GM21528 (cell line): ENCODE measurements around the gene FHIT.

Experiments
- ATAC-seq: cut with Tn5 transposase; IDR thresholded peaks from one replicate; pipeline ENCODE4 v1.9.1; 2021; ENCODE audit warnings: mild to moderate bottlenecking, moderate library complexity; ENCODE audit not compliant: unreplicated experiment, low FRiP score

FHIT gene

DNA sequence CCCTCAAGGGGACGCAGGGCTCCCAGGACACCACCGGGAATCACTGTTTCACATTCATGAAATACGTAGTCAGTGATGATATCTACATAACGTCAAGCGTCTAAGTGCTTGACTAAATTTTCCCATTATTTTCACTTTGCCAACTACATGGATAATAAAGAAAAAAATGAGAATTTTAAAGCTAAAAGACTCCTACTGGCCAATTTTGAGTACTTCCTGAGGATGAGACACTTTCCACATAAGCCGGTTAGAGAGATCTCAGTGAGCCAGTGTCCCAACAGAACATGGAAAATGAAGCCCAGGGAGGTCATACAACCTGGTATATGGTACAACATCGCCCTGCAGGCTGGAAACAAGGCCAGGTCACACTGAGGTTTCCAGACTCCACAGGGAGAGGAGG is 928.1 kb downstream of the FHIT start:
- ATAC-seq, result no peak

DNA sequence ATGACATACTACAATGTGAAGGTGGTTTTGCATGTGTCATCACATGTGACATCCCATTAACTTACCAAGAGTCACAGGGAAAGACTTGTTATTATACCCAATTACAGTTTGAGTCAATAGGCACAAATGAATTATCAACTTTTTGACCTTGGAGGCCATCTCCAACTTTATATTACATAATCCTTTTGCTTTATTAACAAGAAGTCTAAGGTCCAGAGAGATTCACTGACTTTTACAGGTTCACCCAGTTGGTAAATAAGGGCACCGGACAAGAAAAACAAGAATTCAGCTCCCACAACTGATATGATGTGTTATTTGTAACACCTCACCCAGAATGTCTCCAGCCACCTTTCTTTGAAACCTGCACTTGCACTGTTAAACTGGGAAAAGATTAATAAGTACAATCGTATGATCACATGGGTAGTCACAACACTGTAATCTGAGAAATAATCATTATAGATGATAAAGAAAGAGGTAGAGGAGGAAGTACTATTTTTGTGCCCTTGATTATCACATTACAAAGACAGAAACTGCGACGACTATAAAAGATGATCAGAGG is 928.9 kb downstream of the FHIT start:
- ATAC-seq, result no peak

DNA sequence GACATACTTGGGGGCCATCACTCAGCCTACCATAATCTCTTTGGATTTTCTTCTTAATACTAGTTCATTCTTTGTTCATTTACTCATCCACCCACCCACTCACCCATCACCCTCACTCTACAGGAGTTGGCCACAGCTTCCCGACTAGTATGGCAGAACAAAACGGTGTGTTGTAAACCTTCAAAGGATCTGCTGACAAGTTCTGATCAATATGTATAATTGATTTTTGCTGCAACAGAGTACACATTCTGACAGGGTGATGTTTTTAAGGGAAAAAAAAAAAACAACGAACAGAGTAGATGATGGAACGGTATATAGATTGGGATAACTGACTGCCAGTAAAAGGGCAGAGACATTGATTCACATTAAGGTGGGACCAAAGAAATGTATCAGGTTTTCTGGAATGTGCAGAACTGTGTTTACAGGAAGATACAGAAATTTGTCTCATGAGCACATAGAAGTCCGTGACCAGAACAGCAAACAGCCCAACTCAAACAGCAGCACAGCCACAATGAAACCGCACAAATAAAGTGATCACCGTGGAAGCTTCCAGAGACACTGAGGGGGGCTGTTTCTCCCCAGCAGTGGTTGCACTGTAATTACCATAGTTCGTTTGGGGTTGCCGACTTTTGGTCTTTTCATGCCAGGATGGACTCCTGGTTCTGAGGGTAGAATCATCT is 931.9 kb downstream of the FHIT start:
- no peak for ATAC-seq

DNA sequence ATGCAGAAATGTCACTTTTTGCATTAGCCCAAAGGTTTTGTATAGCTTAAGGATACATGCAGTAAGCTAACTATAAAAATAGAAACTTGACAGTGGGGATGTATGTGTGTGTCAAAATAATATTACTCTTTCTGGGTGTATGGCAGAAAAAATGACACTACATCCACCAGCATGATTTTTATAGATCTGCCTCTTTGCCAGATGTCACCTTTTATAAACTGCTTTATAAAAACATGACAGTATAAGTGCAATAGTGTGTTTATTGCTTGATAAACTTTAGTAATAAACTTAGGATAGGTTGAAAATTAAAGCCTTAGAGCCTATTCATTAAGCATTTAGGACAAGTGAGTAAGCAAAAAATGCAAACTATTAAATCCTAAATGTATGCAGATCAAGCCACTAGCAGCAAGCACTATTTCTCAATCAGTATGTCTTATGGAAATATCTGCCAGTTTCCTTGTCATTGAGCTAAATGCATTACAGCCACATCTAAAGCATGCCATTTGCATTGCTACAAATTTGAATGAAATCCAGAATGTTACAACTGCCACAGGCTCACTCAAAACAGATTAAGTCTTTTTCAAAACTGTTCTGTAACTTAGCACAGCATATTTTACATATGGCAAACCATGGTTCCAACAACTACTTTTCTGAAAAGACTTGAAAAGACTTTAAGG is 935.0 kb downstream of the FHIT start:
- ATAC-seq, result no peak

DNA sequence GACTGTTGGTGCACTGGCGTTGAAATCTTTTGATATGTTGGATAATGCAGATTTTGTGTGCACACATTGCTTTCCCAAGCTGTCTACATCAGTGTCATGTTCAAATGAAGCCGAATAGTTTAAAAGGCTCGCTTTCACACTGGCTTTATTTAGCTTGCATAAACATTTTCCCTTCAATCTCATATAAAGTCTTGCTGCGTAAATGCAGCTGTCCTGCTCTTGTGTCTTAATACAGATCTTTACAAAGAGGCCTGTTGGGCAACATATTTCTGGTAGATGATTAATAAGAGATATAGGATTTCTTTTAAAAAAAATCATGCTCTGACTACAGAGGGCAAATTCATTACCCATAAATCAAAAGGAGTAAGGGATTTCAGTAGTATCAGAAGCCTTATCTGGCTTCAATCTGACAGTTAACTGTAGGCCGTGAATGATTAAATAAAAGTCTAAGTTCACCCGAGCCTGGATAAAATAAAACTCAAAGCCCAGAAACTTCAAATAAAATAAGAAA is 937.2 kb downstream of the FHIT start:
- ATAC-seq, result no peak

DNA sequence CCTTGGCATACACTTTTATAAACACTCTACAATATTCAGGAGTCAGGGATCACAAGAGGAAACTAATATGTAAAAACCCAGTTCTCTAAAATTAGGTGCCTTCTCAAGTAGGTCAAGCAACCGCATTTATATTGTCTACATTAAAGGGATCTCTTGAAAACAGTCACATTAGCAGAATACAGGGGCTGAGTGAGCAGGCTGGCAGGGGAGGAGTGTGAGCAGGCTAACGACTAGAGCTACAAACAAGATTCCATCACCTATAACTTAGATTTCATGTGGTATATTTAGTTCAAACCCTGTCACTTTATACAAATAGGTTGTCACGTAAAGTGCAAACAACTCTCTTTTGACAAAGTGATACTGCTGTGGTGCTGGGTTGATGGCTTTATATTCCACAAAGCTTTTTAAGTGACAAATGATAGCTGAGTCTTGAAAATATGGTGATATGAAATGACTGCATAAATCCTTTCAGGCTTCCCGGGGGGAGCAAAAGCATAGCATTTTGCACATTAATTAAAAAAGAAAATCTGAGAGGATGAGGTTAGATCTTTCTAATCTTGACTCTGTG is 937.9 kb downstream of the FHIT start:
- ATAC-seq, result no peak

DNA sequence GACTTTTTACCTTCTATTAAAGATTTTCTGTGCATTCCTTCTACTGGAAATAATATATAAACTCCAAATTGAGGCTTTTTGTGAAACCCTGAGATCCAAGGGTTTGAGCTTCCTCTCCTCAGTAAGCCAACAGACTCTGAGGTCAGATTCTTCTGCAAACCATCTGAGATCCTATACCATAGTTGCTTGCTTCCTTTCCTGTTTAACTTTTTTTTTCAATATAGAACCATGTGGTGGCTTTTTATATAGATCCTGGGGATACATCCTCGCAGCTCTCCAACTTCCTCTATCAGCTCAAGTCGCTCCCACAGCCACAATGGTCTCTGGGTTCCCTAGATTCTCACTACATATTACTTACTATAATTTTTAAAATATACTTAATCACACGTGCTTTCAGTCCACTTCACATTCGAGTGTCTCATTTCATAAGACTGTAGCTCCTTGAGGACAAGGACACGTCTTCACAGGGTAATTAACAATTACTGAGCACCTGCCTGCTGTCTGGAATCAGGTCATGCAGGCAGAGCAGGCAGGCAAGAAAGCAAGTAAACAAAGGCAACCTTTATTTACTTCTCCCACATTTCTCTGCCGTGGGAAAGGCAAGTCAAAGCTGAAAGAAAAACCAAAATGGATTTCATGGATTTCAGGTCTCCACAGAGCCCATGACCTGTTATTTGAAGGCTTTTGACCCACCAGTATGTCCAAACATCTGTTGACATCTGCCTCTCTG is 941.5 kb downstream of the FHIT start:
- no peak for ATAC-seq

DNA sequence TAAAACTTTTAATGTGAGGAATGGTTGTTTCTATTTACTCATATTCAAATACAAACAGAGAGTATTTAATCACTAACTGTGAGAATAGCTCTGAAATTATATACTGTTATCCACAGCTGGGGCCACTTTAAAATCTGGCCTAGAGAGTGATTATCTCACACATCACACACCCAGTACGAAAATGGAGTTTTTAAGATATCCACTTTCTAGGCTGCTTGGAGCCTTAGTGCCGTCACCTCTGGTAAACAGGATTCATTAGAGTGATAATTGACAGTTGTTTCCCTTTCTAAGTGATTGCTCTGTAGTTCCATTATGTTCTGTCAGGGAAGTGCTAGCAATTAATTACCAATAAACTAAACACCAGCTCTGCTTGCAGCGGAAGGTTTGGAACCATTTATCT is 942.4 kb downstream of the FHIT start:
- ATAC-seq, result no peak

DNA sequence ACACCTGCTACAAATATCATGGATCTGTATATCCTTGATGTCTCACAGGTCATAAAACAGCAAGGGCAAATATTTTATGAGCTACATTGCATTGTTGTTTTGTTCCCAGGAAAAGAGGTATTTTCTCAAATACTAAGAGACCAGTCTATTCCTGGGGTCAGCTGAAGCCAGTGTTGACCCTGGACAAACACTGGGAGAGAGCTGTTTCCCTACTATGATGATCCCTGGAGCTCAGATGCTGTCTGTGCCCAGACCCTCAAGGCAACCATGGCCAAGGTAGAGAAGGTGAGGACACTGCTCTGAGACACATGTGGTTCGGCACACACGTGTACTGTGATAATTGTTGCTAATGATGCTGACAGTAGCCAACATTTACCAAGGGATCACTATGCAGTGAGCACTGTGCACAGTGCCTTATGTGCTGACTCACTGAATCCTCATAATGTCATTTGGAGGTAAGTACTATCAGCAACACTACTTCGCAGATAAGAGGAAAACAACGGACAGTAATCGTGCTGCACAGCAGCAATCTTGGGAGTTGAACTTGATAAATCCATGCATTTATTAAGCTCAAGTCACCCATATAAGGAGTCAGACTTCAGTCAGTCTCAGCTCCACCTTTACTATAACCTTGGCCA is 943.6 kb downstream of the FHIT start:
- ATAC-seq, result no peak

DNA sequence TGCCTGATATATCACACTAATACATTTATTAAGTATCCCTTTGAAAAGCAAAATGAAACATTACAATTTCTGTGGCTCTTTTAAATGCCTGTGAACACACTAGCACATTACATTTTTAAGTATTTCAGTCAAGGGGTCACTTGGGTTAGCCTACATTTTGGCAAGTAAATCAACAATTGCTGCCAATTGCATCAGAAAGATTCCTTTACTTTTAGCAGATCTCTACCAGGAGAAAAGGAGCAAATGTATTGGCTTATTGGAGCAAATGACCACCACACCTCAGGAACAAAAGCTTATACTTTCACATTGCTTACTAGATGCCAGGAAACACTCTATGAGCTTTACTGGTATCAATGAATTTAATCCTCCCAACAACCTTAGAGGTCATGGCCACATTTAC is 947.1 kb downstream of the FHIT start:
- no peak for ATAC-seq

DNA sequence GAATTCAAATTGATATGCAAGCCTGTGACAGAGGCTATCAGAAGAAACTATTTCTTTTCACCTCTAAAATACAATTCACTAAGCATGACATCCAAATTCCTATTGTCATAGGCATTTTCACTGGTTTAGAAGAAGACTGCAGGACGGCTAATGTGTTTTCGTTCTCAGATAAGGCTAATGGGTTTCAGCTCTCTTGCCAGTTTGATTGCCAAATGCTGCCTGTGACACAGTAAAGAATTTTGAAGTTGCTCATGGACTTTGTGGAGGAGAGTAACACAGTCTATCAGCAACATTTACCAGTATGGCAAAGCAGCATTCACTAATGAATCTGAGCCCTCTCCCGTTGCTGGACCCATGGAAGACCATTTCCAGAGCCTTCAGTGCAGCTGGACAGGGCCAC is 948.1 kb downstream of the FHIT start:
- ATAC-seq, result no peak

DNA sequence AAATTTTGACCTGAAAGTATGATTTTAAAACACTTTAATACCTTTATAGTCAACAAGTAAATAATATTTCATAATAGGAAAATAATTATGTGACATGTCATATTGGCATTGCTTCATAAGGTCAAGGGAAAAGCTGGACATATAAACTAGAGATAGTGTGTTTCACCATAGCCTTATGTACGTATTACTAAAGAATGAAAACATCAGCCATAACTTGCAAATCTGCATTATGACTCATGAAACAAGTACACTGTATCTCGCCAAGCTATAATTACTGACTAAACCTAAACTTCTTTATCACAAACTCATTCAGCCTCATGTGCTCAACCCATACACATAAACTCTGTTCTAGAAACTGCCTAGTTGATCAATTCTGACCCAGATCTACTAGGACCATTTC is 950.1 kb downstream of the FHIT start:
- no peak for ATAC-seq

DNA sequence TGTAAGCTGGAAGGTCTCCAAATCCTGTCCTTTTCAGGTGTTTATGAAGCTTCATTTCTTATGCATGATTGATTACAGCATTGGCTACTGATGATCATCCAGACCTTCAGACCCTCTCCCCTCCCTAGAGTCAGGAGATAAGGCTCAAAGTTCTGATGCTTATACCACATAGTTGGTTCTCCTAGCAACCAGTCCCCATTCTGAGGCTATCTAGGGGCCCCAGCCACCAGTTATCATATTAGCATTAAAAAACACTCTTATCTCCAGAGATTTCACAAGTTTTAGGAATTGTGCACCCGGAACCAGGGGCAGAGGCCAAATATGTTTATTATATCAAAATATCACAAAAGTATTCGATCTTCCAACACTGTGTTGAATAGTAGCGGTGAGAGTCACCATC is 953.1 kb downstream of the FHIT start:
- no peak for ATAC-seq

DNA sequence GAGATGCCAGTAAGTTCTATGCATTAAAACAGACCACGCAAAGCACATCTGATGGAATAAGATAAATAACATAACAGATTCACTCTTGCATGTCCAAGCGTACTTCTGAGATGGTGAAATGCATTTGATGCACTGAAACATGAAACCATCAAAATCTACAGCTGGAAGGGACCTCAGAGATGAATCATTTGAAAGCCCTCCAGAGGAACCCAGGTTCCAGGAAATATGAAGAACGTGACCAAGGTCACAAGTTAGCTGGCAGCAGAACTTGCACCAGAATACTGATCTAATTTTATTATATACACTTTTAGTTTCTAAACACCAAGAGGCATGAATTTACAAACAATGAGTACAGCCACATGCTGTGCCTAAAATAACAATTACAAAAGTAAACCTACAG is 957.1 kb downstream of the FHIT start:
- no peak for ATAC-seq

DNA sequence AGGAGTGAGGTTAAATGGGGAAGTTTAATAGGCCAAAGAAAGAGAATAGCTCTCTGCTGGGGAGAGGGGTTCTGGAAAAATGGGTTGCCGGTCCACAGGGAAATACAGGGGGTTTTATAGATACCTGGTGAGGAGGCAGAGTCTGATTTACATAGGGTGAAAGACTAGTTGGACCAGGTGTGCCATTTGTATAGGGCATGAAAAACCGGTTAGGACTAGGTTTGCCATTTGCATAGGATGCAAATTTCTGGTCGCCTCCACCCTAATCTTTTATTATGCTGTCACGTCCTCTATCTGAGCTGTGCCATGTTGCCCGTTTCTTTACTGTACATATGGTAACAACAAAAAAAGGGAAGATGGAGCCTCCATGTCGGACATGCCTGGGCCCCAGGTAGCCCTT is 960.1 kb downstream of the FHIT start:
- no peak for ATAC-seq

DNA sequence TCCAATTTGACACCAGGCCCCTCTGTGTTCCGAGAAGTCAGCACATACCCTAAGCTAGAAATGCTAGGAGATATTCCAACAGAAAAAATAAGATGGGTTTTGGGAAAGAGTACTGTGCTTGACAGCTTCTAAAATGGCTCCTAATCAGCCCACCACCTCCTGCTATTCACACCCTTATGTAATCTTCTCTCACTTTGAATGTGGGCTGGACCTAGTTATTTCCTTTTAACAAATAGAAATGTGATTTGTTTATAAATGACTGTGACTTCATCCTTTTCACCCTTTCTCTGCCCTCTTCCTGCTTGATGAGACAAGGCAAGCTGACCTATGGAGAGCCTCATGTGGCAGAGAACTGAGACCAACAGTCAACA is 961.1 kb downstream of the FHIT start:
- ATAC-seq, result no peak

DNA sequence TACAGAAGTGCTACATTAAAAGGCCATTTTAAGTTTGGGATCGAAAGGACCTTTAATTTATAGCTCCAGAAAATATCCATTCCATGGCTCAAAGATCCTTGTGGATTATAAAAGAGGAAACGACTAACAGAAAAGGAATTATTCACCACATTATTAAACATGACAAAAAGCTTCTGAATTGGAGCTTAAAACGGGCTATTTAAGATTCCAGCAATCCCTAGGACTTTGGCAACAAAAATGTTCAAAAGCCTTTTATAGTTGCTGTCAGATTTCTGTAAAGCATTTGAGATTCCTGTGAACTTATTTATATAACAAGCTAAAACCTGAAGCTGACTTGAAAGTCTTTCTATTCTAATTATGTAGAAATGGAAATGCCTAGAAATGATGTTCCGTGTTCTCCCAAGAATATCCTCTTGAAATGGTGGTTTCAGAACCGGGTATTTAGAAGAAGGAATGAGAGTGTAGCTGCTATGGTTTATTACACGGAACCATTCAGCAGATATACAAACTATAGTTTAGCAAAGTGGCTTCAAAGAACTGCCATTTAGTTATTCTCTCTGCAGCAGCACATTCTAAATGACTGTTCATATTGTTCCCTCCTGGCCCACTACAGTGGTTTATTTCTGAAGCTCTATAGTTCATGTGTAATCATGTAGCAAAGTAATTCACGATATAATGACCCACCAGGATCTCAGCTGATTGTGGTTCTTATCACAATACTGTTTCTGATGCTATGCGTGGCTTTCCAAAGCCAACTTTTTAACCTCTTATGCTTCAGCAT is 961.7 kb downstream of the FHIT start:
- ATAC-seq, result no peak

DNA sequence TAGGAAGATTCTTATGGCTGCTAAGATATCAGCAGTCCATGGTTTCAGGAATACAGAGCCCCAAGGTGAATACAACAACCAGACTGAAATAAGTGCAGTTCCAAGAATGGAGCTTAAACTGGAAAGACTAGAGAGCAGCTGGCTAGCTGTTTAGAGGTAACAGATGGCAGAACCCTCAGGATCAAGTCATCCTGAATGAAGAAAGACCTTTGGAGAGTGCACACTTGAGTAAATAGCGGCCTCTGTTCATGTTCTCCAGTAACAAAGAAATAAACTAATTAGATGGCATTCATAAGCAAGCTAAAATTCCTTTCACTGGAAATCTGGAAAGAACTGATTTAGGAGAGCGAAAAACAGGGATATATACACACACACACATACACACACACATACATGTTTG is 968.4 kb downstream of the FHIT start:
- no peak for ATAC-seq

DNA sequence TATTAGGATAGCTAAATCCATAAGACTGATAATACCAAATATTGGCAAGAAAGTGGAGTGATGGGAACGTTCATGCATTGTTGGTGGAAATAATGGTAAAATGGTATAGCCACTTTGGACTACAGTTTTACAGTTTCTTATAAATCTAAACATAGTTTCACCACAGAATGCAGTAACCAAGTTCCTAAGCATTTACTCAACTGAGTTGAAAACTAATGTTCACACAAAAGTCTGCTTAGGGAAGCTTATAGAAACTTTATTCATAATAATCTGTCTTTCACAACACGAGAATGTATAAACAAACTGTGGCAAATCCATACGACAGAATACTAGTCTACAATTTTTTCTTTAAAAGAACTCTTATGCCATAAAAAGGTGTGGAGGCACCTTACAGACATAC is 969.3 kb downstream of the FHIT start:
- ATAC-seq, result no peak

DNA sequence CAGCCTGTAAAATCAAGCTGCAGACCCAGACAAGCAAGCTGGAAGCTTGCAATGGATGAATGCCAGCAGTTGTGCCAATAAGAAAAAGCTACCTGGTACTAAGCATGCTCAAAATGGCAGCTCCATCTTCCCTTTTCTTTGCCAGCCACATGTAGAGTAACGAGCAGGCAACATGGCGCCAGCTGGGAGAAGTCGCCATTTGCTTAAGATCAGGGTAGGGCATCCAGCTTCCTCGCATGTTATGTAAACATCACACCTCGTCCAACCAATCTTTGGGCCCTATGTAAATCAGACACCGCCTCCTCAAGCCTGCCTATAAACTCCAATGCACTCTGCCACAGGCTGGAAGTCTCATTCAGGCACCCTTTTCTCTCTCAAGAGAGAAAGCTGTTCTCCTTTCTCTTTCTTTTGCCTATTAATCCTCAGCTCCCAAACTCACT is 973.9 kb downstream of the FHIT start:
- no peak for ATAC-seq
